GM23338 (cell line): ENCODE data around the gene HECTD1. TPM values are rescaled to one million over a fixed set of nuclear protein-coding genes. Genes with fewer than 3 reads are reported as not detected.

Experiments
- ATAC-seq: fragments of 200-7000 bp; cut with Tn5 transposase; 3 replicates; pipeline ENCODE4 v1.9.1; 2020
- DNase-seq: peaks from one replicate; pipeline ENCODE4 v3.0.0-alpha.2; 2015; ENCODE audit warnings: low spot score
- H2AFZ ChIP-seq: fragments of 200-600 bp; sonication (generic); 2 replicates; pipeline ENCODE4 v1.8.0; 2016; ENCODE audit warnings: antibody characterized with exemption, mild to moderate bottlenecking, moderate library complexity
- H3F3A ChIP-seq: fragments of 200-600 bp; sonication (generic); replicated peaks from 2 replicates; pipeline ENCODE4 v1.8.0; 2017; ENCODE audit warnings: antibody characterized with exemption, mixed run types, low read depth
- H3K27ac ChIP-seq: fragments of 200-600 bp; sonication (generic); 2 replicates; pipeline ENCODE4 v1.6.1; 2016; ENCODE audit warnings: low read depth
- H3K27me3 ChIP-seq: fragments of 200-600 bp; sonication (generic); 2 replicates; pipeline ENCODE4 v1.8.0; 2016; ENCODE audit warnings: mild to moderate bottlenecking, mixed run types, moderate library complexity; ENCODE audit not compliant: insufficient read depth
- H3K36me3 ChIP-seq: fragments of 200-600 bp; sonication (generic); 2 replicates; pipeline ENCODE4 v1.8.0; 2016; ENCODE audit warnings: mild to moderate bottlenecking; ENCODE audit not compliant: insufficient read depth
- H3K4me1 ChIP-seq: fragments of 200-600 bp; sonication (generic); 2 replicates; pipeline ENCODE4 v1.8.0; 2016; ENCODE audit warnings: mild to moderate bottlenecking, moderate library complexity; ENCODE audit not compliant: insufficient read depth
- H3K4me2 ChIP-seq: fragments of 200-600 bp; sonication (generic); 2 replicates; pipeline ENCODE4 v1.7.1; 2017; ENCODE audit warnings: mixed run types
- H3K4me3 ChIP-seq: fragments of 200-600 bp; sonication (generic); 2 replicates; pipeline ENCODE4 v1.6.1; 2016; ENCODE audit warnings: mixed run types
- H3K79me2 ChIP-seq: fragments of 200-600 bp; sonication (generic); replicated peaks from 2 replicates; pipeline ENCODE4 v1.8.0; 2017; ENCODE audit warnings: mild to moderate bottlenecking; ENCODE audit not compliant: insufficient read depth
- H3K9me2 ChIP-seq: fragments of 200-600 bp; sonication (generic); 2 replicates; pipeline ENCODE4 v1.8.0; 2017; ENCODE audit not compliant: insufficient read depth
- H4K20me1 ChIP-seq: fragments of 200-600 bp; sonication (generic); replicated peaks from 2 replicates; pipeline ENCODE4 v1.8.0; 2017; ENCODE audit warnings: mild to moderate bottlenecking; ENCODE audit not compliant: insufficient read depth
- H3K27ac Mint-ChIP-seq: 2 replicates; pipeline ENCODE4 v1.8.0; 2020; ENCODE audit warnings: inconsistent platforms, mild to moderate bottlenecking, moderate library complexity, mixed read lengths
- H3K27me3 Mint-ChIP-seq: 3 replicates; pipeline ENCODE4 v1.8.0; 2022; ENCODE audit warnings: low read depth, mild to moderate bottlenecking, moderate library complexity, mixed read lengths, inconsistent platforms; ENCODE audit not compliant: insufficient read depth, poor library complexity
- H3K36me3 Mint-ChIP-seq: 3 replicates; pipeline ENCODE4 v1.8.0; 2021; ENCODE audit warnings: low read depth, mild to moderate bottlenecking, inconsistent platforms, moderate library complexity, mixed read lengths
- H3K4me1 Mint-ChIP-seq: 3 replicates; pipeline ENCODE4 v1.8.0; 2020; ENCODE audit warnings: mild to moderate bottlenecking, inconsistent platforms, mixed read lengths
- H3K4me3 Mint-ChIP-seq: 3 replicates; pipeline ENCODE4 v1.8.0; 2021; ENCODE audit warnings: moderate library complexity, mild to moderate bottlenecking, inconsistent platforms, mixed read lengths
- H3K9me3 Mint-ChIP-seq: 3 replicates; pipeline ENCODE4 v1.8.0; 2020; ENCODE audit warnings: moderate library complexity, mild to moderate bottlenecking, inconsistent platforms, mixed read lengths
- CREB1 ChIP-seq: fragments of 250-450 bp; sonication (Bioruptor Pico); IDR thresholded peaks from 2 replicates; pipeline ENCODE4 v1.5.0; 2020; ENCODE audit warnings: low read depth, mild to moderate bottlenecking, moderate library complexity
- EZH2 ChIP-seq: fragments of 200-600 bp; sonication (generic); IDR thresholded peaks from one replicate; pipeline ENCODE4 v1.8.0; 2017; ENCODE audit warnings: antibody characterized with exemption, mild to moderate bottlenecking, low read depth; ENCODE audit not compliant: unreplicated experiment
- EZH2phosphoT487 ChIP-seq: fragments of 200-600 bp; sonication (generic); IDR thresholded peaks from one replicate; pipeline ENCODE4 v1.8.1; 2018; ENCODE audit warnings: antibody characterized with exemption; ENCODE audit not compliant: unreplicated experiment
- JUNB ChIP-seq: IDR thresholded peaks from one replicate; pipeline ENCODE4 v1.6.1; 2016; ENCODE audit warnings: antibody characterized with exemption; ENCODE audit not compliant: unreplicated experiment
- NANOG ChIP-seq: IDR thresholded peaks from 2 replicates; pipeline ENCODE4 v1.6.1; 2016; ENCODE audit warnings: antibody characterized with exemption, borderline replicate concordance
- POLR2AphosphoS5 ChIP-seq: IDR thresholded peaks from 2 replicates; pipeline ENCODE4 v1.6.1; 2016; ENCODE audit warnings: antibody characterized with exemption, low read depth
- STAT1 ChIP-seq: IDR thresholded peaks from one replicate; pipeline ENCODE4 v1.6.1; 2016; ENCODE audit warnings: antibody characterized with exemption; ENCODE audit not compliant: unreplicated experiment
- ZNF114 ChIP-seq: fragments of 250-450 bp; sonication (Bioruptor Pico); IDR thresholded peaks from 2 replicates; pipeline ENCODE4 v1.5.0; 2020; ENCODE audit warnings: mild to moderate bottlenecking, moderate library complexity
- ZNF331 ChIP-seq: fragments of 250-450 bp; sonication (Bioruptor Pico); IDR thresholded peaks from 2 replicates; pipeline ENCODE4 v1.5.0; 2020; ENCODE audit warnings: low read depth, mild to moderate bottlenecking, moderate library complexity
- polyA plus RNA-seq: library from polyadenylated mRNA; unstranded; fragments of >200 nt; fragmentation: Nextera tagmentation; extraction: Ambion mirVana; gene quantifications from 2 replicates; pipeline ENCODE4 v1.2.1, GENCODE V29; 2016
- total RNA-seq: library from RNA; depleted of rRNA; stranded (reverse); fragments of >200 nt; shearing (Covaris generic); gene quantifications from 2 replicates; pipeline ENCODE4 v1.2.3, GENCODE V29; 2014
- TF ChIP-seq, protein P1 (sequence below): IDR thresholded peaks from one replicate; pipeline ENCODE4 v1.6.1; 2018; ENCODE audit warnings: antibody characterized with exemption; ENCODE audit not compliant: unreplicated experiment
- TF ChIP-seq, protein P2 (sequence below): IDR thresholded peaks from 2 replicates; pipeline ENCODE4 v1.6.1; 2016; ENCODE audit warnings: antibody characterized with exemption
- TF ChIP-seq, protein P3 (sequence below), 2 experiments: fragments of 200-600 bp in 1 of 2; sonication (generic) in 1 of 2; conservative IDR thresholded peaks; 2 replicates each; pipeline versions ENCODE4 v1.5.1 to v1.6.1; 2016 to 2017; ENCODE audit warnings: antibody characterized with exemption in 2 of 2, low read depth in 2 of 2, mild to moderate bottlenecking in 2 of 2, moderate library complexity in 1 of 2
- TF ChIP-seq, protein P4 (sequence below): fragments of 250-450 bp; sonication (Bioruptor Pico); IDR thresholded peaks from 2 replicates; pipeline ENCODE4 v1.5.0; 2020; ENCODE audit warnings: mild to moderate bottlenecking, moderate library complexity

The HECTD1 gene
- total and polyA plus RNA-seq, 2 experiments from 2014 or later: 42.1 to 132 TPM

DNA sequence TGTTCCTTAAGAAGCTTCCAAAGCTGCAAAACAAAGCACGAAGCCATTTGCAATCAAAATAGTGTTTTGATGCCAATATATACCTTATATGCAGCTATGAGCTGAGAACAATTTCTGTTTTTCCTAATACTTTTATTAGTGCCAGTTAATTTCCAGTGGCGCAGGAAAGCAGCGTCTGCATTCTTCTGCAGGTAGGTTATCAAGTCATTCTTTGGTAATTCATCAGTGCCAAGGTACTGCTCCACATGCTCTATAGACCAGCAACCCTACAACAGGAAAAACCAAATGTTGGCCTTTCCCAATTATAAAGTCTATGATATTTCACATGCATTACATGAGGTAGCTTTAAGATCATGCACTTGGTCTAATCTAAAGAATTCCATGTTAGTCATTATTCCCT lies 93.8 kb downstream of the HECTD1 start:
- no peak for TF ChIP-seq POLR2AphosphoS5
- no peak for TF ChIP-seq STAT1
- TF ChIP-seq, protein P1, sequence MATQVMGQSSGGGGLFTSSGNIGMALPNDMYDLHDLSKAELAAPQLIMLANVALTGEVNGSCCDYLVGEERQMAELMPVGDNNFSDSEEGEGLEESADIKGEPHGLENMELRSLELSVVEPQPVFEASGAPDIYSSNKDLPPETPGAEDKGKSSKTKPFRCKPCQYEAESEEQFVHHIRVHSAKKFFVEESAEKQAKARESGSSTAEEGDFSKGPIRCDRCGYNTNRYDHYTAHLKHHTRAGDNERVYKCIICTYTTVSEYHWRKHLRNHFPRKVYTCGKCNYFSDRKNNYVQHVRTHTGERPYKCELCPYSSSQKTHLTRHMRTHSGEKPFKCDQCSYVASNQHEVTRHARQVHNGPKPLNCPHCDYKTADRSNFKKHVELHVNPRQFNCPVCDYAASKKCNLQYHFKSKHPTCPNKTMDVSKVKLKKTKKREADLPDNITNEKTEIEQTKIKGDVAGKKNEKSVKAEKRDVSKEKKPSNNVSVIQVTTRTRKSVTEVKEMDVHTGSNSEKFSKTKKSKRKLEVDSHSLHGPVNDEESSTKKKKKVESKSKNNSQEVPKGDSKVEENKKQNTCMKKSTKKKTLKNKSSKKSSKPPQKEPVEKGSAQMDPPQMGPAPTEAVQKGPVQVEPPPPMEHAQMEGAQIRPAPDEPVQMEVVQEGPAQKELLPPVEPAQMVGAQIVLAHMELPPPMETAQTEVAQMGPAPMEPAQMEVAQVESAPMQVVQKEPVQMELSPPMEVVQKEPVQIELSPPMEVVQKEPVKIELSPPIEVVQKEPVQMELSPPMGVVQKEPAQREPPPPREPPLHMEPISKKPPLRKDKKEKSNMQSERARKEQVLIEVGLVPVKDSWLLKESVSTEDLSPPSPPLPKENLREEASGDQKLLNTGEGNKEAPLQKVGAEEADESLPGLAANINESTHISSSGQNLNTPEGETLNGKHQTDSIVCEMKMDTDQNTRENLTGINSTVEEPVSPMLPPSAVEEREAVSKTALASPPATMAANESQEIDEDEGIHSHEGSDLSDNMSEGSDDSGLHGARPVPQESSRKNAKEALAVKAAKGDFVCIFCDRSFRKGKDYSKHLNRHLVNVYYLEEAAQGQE: no peak
- TF ChIP-seq, protein P2, sequence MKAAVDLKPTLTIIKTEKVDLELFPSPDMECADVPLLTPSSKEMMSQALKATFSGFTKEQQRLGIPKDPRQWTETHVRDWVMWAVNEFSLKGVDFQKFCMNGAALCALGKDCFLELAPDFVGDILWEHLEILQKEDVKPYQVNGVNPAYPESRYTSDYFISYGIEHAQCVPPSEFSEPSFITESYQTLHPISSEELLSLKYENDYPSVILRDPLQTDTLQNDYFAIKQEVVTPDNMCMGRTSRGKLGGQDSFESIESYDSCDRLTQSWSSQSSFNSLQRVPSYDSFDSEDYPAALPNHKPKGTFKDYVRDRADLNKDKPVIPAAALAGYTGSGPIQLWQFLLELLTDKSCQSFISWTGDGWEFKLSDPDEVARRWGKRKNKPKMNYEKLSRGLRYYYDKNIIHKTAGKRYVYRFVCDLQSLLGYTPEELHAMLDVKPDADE: no peak
- TF ChIP-seq, protein P3, sequence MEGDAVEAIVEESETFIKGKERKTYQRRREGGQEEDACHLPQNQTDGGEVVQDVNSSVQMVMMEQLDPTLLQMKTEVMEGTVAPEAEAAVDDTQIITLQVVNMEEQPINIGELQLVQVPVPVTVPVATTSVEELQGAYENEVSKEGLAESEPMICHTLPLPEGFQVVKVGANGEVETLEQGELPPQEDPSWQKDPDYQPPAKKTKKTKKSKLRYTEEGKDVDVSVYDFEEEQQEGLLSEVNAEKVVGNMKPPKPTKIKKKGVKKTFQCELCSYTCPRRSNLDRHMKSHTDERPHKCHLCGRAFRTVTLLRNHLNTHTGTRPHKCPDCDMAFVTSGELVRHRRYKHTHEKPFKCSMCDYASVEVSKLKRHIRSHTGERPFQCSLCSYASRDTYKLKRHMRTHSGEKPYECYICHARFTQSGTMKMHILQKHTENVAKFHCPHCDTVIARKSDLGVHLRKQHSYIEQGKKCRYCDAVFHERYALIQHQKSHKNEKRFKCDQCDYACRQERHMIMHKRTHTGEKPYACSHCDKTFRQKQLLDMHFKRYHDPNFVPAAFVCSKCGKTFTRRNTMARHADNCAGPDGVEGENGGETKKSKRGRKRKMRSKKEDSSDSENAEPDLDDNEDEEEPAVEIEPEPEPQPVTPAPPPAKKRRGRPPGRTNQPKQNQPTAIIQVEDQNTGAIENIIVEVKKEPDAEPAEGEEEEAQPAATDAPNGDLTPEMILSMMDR (conservative IDR thresholded peaks at IDR 0.05; ENCODE audit: low read depth in 2 of 2): no peak
- no peak for TF ChIP-seq EZH2phosphoT487
- TF ChIP-seq, protein P4, sequence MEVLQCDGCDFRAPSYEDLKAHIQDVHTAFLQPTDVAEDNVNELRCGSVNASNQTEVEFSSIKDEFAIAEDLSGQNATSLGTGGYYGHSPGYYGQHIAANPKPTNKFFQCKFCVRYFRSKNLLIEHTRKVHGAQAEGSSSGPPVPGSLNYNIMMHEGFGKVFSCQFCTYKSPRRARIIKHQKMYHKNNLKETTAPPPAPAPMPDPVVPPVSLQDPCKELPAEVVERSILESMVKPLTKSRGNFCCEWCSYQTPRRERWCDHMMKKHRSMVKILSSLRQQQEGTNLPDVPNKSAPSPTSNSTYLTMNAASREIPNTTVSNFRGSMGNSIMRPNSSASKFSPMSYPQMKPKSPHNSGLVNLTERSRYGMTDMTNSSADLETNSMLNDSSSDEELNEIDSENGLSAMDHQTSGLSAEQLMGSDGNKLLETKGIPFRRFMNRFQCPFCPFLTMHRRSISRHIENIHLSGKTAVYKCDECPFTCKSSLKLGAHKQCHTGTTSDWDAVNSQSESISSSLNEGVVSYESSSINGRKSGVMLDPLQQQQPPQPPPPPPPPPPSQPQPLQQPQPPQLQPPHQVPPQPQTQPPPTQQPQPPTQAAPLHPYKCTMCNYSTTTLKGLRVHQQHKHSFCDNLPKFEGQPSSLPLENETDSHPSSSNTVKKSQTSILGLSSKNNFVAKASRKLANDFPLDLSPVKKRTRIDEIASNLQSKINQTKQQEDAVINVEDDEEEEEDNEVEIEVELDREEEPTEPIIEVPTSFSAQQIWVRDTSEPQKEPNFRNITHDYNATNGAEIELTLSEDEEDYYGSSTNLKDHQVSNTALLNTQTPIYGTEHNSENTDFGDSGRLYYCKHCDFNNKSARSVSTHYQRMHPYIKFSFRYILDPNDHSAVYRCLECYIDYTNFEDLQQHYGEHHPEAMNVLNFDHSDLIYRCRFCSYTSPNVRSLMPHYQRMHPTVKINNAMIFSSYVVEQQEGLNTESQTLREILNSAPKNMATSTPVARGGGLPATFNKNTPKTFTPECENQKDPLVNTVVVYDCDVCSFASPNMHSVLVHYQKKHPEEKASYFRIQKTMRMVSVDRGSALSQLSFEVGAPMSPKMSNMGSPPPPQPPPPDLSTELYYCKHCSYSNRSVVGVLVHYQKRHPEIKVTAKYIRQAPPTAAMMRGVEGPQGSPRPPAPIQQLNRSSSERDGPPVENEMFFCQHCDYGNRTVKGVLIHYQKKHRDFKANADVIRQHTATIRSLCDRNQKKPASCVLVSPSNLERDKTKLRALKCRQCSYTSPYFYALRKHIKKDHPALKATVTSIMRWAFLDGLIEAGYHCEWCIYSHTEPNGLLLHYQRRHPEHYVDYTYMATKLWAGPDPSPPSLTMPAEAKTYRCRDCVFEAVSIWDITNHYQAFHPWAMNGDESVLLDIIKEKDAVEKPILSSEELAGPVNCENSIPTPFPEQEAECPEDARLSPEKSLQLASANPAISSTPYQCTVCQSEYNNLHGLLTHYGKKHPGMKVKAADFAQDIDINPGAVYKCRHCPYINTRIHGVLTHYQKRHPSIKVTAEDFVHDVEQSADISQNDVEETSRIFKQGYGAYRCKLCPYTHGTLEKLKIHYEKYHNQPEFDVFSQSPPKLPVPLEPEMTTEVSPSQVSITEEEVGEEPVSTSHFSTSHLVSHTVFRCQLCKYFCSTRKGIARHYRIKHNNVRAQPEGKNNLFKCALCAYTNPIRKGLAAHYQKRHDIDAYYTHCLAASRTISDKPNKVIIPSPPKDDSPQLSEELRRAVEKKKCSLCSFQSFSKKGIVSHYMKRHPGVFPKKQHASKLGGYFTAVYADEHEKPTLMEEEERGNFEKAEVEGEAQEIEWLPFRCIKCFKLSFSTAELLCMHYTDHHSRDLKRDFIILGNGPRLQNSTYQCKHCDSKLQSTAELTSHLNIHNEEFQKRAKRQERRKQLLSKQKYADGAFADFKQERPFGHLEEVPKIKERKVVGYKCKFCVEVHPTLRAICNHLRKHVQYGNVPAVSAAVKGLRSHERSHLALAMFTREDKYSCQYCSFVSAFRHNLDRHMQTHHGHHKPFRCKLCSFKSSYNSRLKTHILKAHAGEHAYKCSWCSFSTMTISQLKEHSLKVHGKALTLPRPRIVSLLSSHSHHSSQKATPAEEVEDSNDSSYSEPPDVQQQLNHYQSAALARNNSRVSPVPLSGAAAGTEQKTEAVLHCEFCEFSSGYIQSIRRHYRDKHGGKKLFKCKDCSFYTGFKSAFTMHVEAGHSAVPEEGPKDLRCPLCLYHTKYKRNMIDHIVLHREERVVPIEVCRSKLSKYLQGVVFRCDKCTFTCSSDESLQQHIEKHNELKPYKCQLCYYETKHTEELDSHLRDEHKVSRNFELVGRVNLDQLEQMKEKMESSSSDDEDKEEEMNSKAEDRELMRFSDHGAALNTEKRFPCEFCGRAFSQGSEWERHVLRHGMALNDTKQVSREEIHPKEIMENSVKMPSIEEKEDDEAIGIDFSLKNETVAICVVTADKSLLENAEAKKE (CRISPR knock-in tag): no peak
- no peak for TF ChIP-seq JUNB
- no peak for TF ChIP-seq ZNF114 (CRISPR knock-in tag)
- no peak for TF ChIP-seq EZH2
- no peak for TF ChIP-seq CREB1 (CRISPR knock-in tag)
- no peak for TF ChIP-seq NANOG
- TF ChIP-seq ZNF331 (CRISPR knock-in tag): no peak
- no peaks in the 10 kb centered on the region for H3K9me2 ChIP-seq
- H3K4me3 Mint-ChIP-seq: no peak overlapping the region
- no peaks in the 10 kb centered on the region for H3K4me1 Mint-ChIP-seq
- no peaks in the 10 kb centered on the region for H4K20me1 ChIP-seq
- H3K79me2 ChIP-seq: no peaks in the 10 kb centered on the region
- no peak for DNase-seq
- H3K27ac ChIP-seq: no peak overlapping the region
- no peaks in the 10 kb centered on the region for H3K9me3 Mint-ChIP-seq
- no peaks in the 10 kb centered on the region for H3F3A ChIP-seq
- no peaks in the 10 kb centered on the region for H3K4me1 ChIP-seq
- H3K36me3 Mint-ChIP-seq: peaks cover 78% of the 10 kb centered on the region
- H3K4me3 ChIP-seq: no peak overlapping the region
- peaks cover 49% of the 10 kb centered on the region for H3K36me3 ChIP-seq
- no peaks in the 10 kb centered on the region for H3K27me3 ChIP-seq
- no peak for ATAC-seq
- H2AFZ ChIP-seq: no peak overlapping the region
- no peak overlapping the region for H3K27ac Mint-ChIP-seq
- no peak overlapping the region for H3K4me2 ChIP-seq
- H3K27me3 Mint-ChIP-seq: no peaks in the 10 kb centered on the region
